Keratinocyte (primary cell): ENCODE measurements around the gene RPS26. TPM values are rescaled to one million over a fixed set of nuclear protein-coding genes. Genes with fewer than 3 reads are reported as not detected.

Experiments used
- DNase-seq: peaks from one replicate; pipeline ENCODE4 v3.0.0-alpha.2; 2011; ENCODE audit warnings: low read depth, missing footprints, low spot score
- FAIRE-seq: peaks from 2 replicates; lab custom pipeline; 2011; peaks lifted over from hg19 to GRCh38; lab: Jason Lieb, UNC
- H2AFZ ChIP-seq: 2 replicates; pipeline ENCODE4 v1.6.0; 2012; ENCODE audit warnings: low read length, control low read depth, inconsistent platforms; ENCODE audit not compliant: control insufficient read depth
- H3K27ac ChIP-seq: 2 replicates; pipeline ENCODE4 v1.5.1; 2011; ENCODE audit warnings: low read length; ENCODE audit not compliant: control insufficient read depth, insufficient read depth
- H3K27me3 ChIP-seq: 3 replicates; pipeline ENCODE4 v1.6.0; 2011; ENCODE audit warnings: low read length; ENCODE audit not compliant: control insufficient read depth, insufficient read depth; ENCODE audit errors: extremely low read depth
- H3K36me3 ChIP-seq, 2 experiments: 2 replicates in 1 of 2; 3 replicates in 1 of 2; pipeline ENCODE4 v1.5.1; 2011; ENCODE audit warnings: low read length in 2 of 2, mild to moderate bottlenecking in 1 of 2; ENCODE audit not compliant: control insufficient read depth in 2 of 2, insufficient read depth in 2 of 2; ENCODE audit errors: extremely low read depth in 1 of 2
- H3K4me1 ChIP-seq: 3 replicates; pipeline ENCODE4 v1.5.1; 2011; ENCODE audit warnings: low read length; ENCODE audit not compliant: control insufficient read depth, insufficient read depth; ENCODE audit errors: extremely low read depth
- H3K4me2 ChIP-seq: 3 replicates; pipeline ENCODE4 v1.6.0; 2011; ENCODE audit warnings: low read depth, low read length; ENCODE audit not compliant: control insufficient read depth, insufficient read depth; ENCODE audit errors: extremely low read depth
- H3K4me3 ChIP-seq, 3 experiments: fragments of 200-600 bp in 1 of 3; sonication (generic) in 1 of 3; 2 replicates in 2 of 3; 3 replicates in 1 of 3; pipeline ENCODE4 v1.5.1; 2011 to 2016; ENCODE audit warnings: low read length in 3 of 3, mild to moderate bottlenecking in 3 of 3, control low read depth in 2 of 3, inconsistent platforms in 1 of 3, low read depth in 1 of 3, mixed read lengths in 1 of 3, mixed run types in 1 of 3, moderate library complexity in 1 of 3; ENCODE audit not compliant: control insufficient read depth in 2 of 3, insufficient read depth in 2 of 3; ENCODE audit errors: extremely low read depth in 1 of 3
- H3K79me2 ChIP-seq: 2 replicates; pipeline ENCODE4 v1.6.0; 2012; ENCODE audit warnings: low read length; ENCODE audit not compliant: control insufficient read depth, insufficient read depth
- H3K9ac ChIP-seq: 3 replicates; pipeline ENCODE4 v1.6.0; 2011; ENCODE audit warnings: low read length; ENCODE audit not compliant: control insufficient read depth, insufficient read depth; ENCODE audit errors: extremely low read depth
- H3K9me1 ChIP-seq: 3 replicates; pipeline ENCODE4 v1.6.0; 2011; ENCODE audit warnings: low read length; ENCODE audit not compliant: control insufficient read depth, insufficient read depth; ENCODE audit errors: extremely low read depth
- H3K9me3 ChIP-seq: 2 replicates; pipeline ENCODE4 v1.5.1; 2012; ENCODE audit warnings: low read depth, low read length; ENCODE audit not compliant: control insufficient read depth
- H4K20me1 ChIP-seq: 3 replicates; pipeline ENCODE4 v1.6.0; 2011; ENCODE audit warnings: low read length; ENCODE audit not compliant: control insufficient read depth, insufficient read depth; ENCODE audit errors: extremely low read depth
- EZH2 ChIP-seq: IDR thresholded peaks from one replicate; pipeline ENCODE4 v1.6.1; 2012; ENCODE audit warnings: inconsistent platforms, mild to moderate bottlenecking, low read length, moderate library complexity
- dilution Hi-C: fragments of 300-500 bp; cut with MboI; formaldehyde crosslinking; loops from one replicate; pipeline ENCODE4 v1.7.0; 2020; ENCODE audit warnings: low sequenced_read_pairs; ENCODE audit not compliant: extremely low pct_ligation_motif_present
- polyA minus RNA-seq, 3 experiments: library from RNA; depleted of rRNA, polyadenylated mRNA; stranded (reverse); fragments of >200 nt; gene quantifications; 1 replicate in 1 of 3; 2 replicates in 1 of 3; 3 replicates in 1 of 3; pipeline ENCODE4 v1.2.3, GENCODE V29; 2011
- polyA plus RNA-seq, 5 experiments: library from polyadenylated mRNA; depleted of rRNA in 3 of 5; stranded (reverse) in 3 of 5; stranded (forward) in 1 of 5; unstranded in 1 of 5; fragments of >200 nt; gene quantifications; 1 replicate in 1 of 5; 2 replicates in 3 of 5; 3 replicates in 1 of 5; pipeline versions ENCODE4 v1.2.1 to v1.2.3, GENCODE V29; 2011 to 2012; ENCODE audit warnings: missing spikeins in 2 of 5, low read depth in 1 of 5, low replicate concordance in 1 of 5
- TF ChIP-seq, protein P1 (sequence below), 3 experiments: IDR thresholded peaks in 1 of 3; conservative IDR thresholded peaks in 1 of 3; optimal IDR thresholded peaks in 1 of 3; 2 replicates in 2 of 3; 3 replicates in 1 of 3; pipeline versions ENCODE3 to v1.5.1; 2011; ENCODE audit warnings: low read length in 3 of 3, mild to moderate bottlenecking in 3 of 3, moderate library complexity in 2 of 3, control low read depth in 1 of 3, inconsistent platforms in 1 of 3; ENCODE audit not compliant: insufficient read depth in 2 of 3; ENCODE audit errors: extremely low read depth in 1 of 3

RPS26 gene
- polyA plus RNA-seq (663 to 1,841 TPM (median 663 TPM) in 3 replicates), polyA minus RNA-seq (74.3 to 840 TPM (median 694 TPM) in 3 replicates)
- 187 TPM for polyA plus RNA-seq (2011; ENCODE audit: low read depth)
- polyA plus RNA-seq (2011; cell fraction: cytosol; rRNA removed) = 965 and 1,489 TPM in 2 replicates
- polyA plus RNA-seq (2011; cell fraction: nucleus; rRNA removed) = 341 and 432 TPM in 2 replicates
- 770 and 1,354 TPM in 2 replicates for polyA plus RNA-seq (2012; ENCODE audit: low replicate concordance)
- 114 TPM for polyA minus RNA-seq (2011; cell fraction: cytosol; rRNA and poly(A)+ RNA removed)
- polyA minus RNA-seq (2011; cell fraction: nucleus; rRNA and poly(A)+ RNA removed) = 52.5 and 65.2 TPM in 2 replicates

DNA sequence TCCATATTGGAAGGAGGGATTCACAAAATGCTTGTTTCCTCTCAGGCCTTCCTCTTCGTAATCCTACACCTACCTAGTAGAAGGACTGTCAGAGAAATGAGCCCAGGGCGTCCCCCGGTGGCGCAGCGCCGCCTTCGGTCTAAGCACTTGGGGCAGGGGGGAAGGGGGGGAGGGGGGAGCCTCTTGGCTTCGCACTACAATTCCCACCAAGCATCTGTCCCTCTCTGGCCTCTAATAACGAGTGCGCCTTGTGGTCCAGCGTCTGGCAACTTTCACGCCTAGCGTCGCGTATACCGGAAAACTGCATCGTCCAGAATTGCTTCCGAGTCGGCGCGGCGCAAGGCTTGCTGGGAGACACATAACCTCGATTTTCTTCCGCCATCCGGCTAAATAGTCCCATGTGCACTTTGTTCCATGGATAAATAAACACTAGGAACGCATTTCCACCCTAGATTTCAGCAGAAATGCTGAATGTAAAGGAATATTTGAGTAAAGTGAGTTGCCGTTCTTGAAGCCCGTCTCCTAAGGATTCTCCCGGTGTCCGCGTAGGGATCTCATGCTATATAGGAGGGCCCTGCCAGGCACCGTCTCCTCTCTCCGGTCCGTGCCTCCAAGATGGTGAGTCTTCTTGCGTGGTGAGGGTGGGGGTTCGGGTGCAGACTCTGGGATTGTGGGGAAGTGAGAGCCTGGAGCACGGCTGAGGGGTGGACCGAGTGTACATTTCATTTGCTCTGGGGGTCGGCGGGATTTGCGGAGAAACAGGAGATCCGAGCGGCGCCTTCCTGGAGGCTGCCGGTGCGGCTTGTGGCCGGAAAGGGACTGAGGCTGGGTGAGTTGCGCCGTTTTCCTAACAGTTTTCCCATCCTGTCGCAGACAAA is at the start of gene RPS26:
Gene RPS26 (plus strand): TSS at position 367 of the 878 bp plus-strand sequence. CDS start 249 bp downstream, at position 616.
- H3K4me3 ChIP-seq = peak within 1 kb of the TSS; percentile 79 to 98 (median 82)
- H3K27me3 ChIP-seq = no peaks in the 10 kb centered on the region
- peaks cover 22% of the 10 kb centered on the region for H3K4me1 ChIP-seq
- H2AFZ ChIP-seq = peak within 1 kb of the TSS; percentile 99
- peak within 1 kb of the TSS; percentile 97 for H3K9ac ChIP-seq
- no peaks in the 10 kb centered on the region for H3K9me3 ChIP-seq
- peaks cover 6% of the 10 kb centered on the region for H4K20me1 ChIP-seq
- H3K36me3 ChIP-seq = peaks cover 10 to 25% of the 10 kb centered on the region in 2 experiments
- H3K27ac ChIP-seq = peak within 1 kb of the TSS; percentile 98
- FAIRE-seq = peak; percentile 80
- H3K9me1 ChIP-seq = no peaks in the 10 kb centered on the region
- dilution Hi-C loops = no loop called here
- H3K4me2 ChIP-seq = peak within 1 kb of the TSS; percentile 91
- TF ChIP-seq, protein P1, sequence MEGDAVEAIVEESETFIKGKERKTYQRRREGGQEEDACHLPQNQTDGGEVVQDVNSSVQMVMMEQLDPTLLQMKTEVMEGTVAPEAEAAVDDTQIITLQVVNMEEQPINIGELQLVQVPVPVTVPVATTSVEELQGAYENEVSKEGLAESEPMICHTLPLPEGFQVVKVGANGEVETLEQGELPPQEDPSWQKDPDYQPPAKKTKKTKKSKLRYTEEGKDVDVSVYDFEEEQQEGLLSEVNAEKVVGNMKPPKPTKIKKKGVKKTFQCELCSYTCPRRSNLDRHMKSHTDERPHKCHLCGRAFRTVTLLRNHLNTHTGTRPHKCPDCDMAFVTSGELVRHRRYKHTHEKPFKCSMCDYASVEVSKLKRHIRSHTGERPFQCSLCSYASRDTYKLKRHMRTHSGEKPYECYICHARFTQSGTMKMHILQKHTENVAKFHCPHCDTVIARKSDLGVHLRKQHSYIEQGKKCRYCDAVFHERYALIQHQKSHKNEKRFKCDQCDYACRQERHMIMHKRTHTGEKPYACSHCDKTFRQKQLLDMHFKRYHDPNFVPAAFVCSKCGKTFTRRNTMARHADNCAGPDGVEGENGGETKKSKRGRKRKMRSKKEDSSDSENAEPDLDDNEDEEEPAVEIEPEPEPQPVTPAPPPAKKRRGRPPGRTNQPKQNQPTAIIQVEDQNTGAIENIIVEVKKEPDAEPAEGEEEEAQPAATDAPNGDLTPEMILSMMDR (optimal IDR thresholded peaks at IDR 0.05 in 1 of 3, IDR thresholded peaks at IDR 0.05 in 1 of 3, conservative IDR thresholded peaks at IDR 0.05 in 1 of 3; ENCODE audit: extremely low read depth in 1 of 3, insufficient read depth in 2 of 3, low read length in 3 of 3) = peak; percentile 11 to 69 (median 22)
- no peak for TF ChIP-seq EZH2
- DNase-seq = peak; percentile 88
- H3K79me2 ChIP-seq = peaks cover 22% of the 10 kb centered on the region

- dilution Hi-C loops = no loop called here
Measured at GRCh38 chr12:55993230-55993853, 48.4 kb upstream of the RPS26 start.

More at GRCh38 chr12:55993230-55993853, 48.4 kb upstream of the RPS26 start:
- FAIRE-seq (no peak), DNase-seq (no peak)
- TF ChIP-seq, protein P1 (optimal IDR thresholded peaks at IDR 0.05 in 1 of 3, IDR thresholded peaks at IDR 0.05 in 1 of 3, conservative IDR thresholded peaks at IDR 0.05 in 1 of 3; ENCODE audit: extremely low read depth in 1 of 3, insufficient read depth in 2 of 3, low read length in 3 of 3) = no peak
- TF ChIP-seq EZH2 = no peak
- Histone ChIP-seq H3K27ac (no peak overlapping the region), H3K4me2 (no peak overlapping the region), H3K9me1 (no peaks in the 10 kb centered on the region), H3K79me2 (no peaks in the 10 kb centered on the region), H3K4me1 (peaks cover 6% of the 10 kb centered on the region), H2AFZ (no peak overlapping the region), H3K9ac (no peak overlapping the region), H3K9me3 (no peaks in the 10 kb centered on the region), H3K36me3 (peaks cover 37 to 41% of the 10 kb centered on the region in 2 experiments), H4K20me1 (no peaks in the 10 kb centered on the region), H3K27me3 (no peaks in the 10 kb centered on the region), H3K4me3 (no peak overlapping the region)
